GM19035 (cell line): ENCODE measurements around the gene CYTIP.
"Not testable (repeated sequence)": the region's sequence is repeated elsewhere in the genome, so short reads cannot be mapped to it uniquely, and the experiment has no call there.

ENCODE experiments used
- ATAC-seq: cut with Tn5 transposase; IDR thresholded peaks from one replicate; pipeline ENCODE4 v1.9.1; 2021; ENCODE audit not compliant: unreplicated experiment

CYTIP gene

DNA sequence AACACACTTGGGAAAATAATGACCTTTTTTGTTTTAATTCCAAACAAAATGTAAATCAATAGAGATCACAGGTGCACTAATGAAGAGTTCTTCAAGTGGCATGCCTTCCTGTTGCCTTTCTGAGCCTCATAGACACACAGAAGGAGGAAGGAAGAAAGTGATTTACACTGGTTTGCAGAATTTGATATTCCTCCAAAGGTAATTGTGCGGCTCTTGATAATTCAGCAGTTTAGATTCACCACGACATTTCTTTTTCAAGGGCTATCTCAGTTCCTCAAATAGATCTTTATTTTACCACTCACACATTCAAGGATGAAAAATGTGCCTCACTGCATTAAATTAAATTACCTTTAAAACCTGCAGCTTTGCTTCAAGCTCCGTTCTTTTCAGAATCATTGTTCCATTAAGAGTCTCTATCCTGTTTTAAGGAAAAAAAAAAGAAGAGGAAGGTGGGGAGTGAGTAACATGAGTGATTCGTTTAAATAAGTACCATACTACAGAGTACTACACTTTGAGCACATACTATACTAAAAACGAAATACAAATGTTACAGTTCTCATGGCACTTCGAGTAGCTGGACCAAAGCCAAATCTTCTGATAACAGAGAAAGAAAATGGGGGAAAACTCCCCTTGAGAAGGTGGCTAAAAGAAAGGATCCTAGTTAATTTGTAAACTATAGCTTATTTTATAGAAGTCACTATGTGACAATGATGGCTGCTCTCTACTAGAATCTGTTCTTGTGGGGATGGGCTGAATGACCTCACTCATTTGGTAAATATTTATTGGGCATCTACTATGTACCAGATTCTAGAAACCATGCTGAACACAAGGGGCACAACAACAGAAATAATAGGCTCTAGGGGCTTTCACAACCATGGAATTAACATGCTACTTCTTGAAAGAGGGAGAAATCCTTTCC lies 16.6 kb downstream of the CYTIP start:
- ATAC-seq: no peak

DNA sequence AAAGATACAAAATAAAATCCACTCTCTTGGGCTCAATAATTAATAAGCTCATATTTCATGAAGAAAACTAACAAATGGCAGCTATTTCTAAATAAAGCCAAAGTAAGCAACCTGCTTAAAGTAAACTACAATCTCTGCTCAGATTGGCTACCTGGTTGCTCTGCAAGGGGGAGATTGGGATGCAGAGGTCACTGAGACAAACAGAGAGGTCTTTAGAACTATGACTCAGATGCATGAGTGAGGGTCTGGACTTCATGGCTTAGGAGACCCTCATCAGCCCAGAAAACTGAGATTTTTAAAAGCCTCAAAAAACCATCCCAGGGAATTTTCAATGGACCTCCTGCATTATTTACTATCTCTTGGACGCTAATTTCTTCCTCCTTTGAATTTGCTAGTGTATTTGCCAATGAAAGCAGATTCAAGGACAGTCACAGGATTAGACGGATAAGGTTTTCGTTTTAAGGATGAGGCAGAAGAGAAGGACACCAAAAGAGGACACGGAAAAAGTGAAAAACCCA lies 17.4 kb downstream of the CYTIP start:
- ATAC-seq: no peak

DNA sequence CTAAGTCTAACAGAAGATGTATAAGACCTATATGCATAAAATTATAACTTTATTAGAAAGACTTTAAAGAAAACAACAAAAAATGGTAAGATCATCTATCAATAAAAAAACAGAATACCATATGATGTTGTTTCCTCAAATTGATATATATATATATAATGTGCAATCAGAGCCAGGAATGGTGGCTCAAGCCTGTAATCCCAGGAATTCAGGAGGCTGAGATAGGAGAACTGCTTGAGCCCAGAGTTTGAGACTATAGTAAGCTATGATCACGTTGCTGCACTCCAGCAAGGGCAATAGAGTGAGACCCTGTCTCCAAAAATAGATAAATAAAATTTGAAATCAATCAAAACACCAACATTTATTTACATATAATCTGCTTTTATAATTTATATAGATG lies 19.5 kb downstream of the CYTIP start:
- no peak for ATAC-seq

DNA sequence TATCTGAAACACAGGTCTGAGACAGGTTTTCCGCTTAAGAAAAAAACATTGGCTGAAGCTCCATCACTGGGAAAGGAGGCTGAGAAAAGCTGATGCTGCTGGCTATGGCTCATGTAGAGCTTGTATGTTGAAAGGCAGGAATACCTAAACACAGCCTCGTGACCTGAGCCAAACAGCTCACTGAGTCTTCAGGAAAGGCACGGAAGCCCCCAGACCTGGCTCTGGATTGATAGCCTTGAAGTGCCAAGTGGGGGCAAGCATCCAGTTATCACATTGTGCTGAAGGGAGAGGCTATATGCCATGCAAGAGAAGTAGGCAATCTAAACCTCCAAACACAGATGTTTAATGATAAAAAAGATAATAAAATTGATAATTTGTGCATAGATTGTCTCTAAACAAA lies 21.9 kb downstream of the CYTIP start:
- no peak for ATAC-seq

DNA sequence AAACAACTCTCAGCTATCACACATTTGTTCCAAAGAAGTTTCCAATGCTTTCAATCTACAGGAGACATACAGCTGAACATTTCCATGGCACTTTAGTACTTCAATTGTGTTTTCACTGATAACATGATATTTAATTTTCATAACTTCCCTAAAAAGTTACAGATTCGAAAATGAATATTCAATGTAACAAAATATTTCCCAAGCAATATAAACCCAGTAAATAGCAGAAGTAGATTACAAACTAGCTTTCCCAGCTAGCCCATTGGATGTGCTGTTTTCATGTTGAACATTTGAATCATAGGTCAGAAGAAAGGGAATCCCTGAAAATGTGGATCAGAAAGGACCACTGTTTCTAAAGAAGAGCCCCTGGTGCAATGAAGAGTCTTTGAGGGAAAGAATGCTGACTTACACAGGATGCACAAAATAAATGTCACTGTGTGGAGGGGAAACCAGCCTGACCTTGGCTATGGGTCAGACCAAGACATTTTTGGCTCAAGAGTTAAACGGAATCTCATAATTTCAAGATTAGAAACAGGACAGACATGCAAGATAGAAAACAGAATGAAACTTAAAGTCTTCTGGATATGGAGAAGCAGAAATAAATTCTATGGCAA lies 22.5 kb downstream of the CYTIP start:
- no peak for ATAC-seq

DNA sequence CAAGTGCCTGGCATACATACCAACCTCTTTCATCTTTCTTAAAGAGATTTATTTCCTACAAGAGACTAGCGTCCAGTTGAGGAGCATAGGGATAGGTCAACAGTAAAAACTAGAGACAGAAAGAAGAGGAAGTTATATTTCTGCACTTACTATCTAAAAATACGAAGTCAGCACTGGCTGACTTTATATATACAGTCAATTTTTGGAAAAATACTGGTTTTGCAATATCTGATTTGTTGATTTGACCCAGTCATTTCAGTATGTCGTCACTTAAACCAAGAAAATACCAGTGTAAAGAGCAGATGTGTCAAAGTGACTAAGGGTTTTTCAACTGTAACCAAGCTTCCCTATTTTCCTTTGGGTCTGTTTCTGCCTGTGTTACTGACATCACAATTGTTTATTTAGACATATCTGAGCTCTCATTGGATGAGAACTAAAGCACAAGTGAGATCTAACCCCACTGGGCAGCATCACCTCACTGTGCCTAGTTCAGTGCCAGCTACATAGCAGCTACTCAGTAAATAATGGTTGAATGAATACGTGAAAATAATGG lies 23.0 kb downstream of the CYTIP start:
- peak; percentile 56 for ATAC-seq

DNA sequence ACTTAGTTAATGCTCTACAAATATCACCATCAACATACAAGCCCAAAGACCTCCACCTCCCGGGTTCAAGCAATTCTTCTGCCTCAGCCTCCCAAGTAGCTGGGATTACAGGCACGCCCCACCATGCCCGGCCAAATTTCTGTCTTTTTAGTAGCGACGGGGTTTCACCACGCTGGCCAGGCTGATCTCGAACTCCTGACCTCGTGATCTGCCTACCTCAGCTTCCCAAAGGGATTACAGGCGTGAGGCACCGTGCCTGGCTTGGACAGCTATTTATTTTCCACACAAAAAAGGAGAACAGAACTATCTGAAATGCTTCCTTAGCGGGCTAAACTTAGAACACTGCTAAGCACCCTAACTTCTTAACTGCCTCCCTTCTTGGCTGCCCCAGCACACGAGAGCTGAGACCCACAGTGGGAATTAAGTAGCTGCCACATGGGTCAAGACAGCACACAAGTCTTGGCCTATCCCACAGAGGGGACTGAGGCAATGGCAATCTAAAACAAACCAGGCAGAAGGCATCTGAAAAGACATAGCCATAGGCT lies 24.8 kb downstream of the CYTIP start:
- ATAC-seq: no peak

DNA sequence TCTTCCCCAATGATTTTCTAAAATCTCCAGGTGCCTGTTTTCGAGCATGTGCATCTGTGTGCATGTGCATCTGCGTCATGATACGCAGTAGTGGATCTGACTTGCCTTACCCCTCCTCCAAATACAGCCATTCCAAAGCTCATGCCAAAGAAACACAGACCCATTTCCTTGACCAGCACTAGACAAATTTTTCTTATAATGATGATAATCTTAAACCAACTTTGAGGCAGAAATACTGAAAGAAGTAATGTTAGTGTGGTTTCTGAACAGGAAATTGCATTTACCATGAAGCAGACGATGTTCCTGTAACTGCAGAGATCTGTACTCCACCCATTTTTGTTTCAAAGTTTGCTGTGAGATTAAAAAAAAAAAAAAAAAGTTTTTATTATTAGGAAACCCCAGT lies 25.6 kb downstream of the CYTIP start:
- ATAC-seq: no peak

DNA sequence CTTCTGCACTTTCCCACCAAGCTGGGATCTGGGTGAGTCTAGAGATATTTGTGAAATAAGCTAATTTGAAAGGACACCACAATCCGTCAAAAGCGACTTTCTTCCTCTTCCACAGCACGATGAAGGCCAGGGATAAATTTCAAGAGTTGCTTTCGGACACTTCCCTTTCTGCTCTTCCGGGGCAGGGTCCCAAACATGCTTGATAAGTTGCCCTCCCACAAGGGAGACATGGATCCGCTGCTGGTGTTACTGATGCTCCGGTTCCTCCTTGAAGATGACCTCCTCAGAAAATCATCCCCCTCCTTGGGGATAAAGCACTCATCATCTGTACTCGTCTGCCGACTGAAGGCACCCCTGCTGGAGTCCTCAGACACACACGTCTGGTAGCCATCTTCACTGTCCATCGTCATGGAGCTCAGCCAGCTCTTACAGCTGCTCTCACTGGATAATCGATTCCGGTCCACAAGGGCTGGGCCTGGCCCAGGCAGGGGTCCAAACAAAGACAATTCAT lies 28.2 kb downstream of the CYTIP start:
- no peak for ATAC-seq

DNA sequence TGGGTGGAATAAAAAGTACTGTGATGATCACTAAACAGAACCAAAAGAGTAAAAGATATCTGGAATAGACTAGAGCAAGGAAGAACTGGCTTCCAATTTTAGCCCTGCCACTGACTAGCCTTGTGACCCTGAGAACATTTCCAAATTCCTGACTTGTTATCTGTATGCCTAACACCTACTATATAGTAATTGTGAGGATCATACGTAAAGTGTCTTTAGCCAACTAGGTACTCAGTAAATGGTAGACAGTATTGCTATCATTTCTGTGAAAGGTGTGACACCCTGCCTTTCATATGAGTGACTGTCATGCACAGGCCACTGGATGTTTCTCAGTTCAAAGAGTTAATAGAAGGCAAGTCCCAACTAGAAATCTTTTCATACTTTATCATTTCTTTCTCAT lies 29.8 kb downstream of the CYTIP start:
- ATAC-seq: peak; percentile 15

DNA sequence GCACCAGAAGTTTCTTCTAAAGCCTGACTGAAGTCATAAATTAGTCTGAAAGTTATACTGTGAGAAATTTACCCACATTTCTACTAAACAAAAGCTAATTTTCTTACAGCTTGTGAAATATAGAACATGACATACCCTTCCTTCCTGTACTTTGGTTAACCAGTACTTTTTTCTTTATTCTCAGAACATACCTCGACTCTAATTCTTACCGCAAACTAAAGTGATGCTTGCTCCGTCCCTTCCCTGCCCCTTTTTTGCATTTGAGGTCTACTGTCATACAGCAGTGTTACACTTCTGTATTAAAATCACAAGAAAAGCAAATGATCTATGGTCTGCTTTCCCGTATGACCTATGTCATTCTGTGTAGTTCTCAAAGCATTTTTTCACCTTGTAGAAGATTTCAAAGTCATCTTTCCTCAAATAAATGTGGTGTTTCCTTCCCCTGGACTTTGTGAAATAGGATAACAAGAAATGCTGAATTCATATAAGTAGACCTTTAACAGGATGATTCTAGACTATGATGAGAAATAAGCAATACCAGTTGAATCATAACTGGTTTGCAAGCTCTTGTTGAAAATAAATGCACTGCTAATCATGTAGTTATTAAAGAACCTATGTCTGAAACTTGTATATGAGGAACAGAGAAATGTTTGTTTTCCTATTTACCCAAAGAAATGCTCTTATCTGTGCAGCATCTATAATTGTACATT lies 30.4 kb downstream of the CYTIP start:
- peak; percentile 84 for ATAC-seq

DNA sequence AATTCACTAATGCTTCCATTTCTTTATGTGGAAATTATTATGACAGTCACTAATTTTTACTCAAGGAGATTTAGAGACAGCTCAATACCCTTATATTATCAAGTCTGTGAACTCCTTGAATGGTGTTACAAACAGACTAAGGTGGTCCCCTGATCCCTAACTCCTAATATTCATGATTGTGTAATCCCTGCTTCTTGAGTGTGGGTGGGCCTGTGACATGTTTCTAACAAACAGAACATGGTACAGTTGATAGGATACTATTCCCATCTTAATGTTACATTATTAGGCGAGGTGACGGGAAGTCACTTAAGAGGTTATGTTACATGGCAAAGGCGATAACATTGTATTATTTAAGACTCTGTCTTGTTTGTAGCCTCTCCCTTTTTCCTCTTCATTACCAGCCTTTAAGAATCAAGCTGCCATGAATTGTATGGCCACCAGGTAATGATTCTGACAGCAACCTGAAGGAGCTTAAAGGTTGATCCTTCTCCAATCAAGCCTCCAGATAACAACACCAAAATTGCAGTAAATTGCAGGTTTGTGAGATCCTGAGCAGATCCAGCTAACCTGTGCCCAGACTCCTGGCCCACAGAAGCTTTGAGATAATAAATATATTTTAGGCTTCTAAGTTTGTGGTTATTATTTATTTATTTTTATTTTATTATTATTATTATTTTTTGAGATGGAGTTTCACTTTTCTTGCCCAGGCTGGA lies 32.1 kb downstream of the CYTIP start:
- no peak for ATAC-seq

DNA sequence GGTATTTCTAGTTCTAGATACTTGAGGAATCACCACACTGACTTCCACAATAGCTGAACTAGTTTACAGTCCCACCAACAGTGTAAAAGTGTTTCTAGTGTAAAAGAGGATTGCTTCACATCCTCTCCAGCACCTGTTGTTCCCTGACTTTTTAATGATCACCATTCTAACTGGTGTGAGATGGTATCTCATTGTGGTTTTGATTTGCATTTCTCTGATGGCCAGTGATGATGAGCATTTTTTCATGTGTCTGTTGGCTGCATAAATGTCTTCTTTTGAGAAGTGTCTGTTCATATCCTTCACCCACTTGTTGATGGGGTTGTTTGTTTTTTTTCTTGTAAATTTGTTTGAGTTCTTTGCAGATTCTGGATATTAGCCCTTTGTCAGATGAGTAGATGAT lies 38.5 kb downstream of the CYTIP start:
- not testable (repeated sequence) for ATAC-seq

DNA sequence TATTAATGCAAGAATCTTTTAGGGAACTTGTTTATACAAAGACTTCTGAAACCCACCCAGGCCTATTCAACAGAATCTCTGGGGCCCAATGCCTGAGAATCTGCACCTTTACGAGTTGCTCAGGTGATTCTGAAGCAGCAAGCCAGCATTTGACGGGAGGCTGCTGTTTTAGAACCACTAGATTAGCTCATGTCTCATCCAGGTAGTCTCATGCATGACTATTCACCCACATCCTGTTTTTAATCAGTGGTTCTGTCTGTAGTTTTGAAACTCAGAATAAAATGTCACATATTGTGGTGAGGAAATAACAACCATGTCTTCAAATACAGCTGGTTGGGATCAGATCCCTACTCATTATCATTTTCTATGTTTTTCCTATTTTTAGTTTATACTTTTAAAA lies 39.5 kb downstream of the CYTIP start:
- ATAC-seq: peak; percentile 96

DNA sequence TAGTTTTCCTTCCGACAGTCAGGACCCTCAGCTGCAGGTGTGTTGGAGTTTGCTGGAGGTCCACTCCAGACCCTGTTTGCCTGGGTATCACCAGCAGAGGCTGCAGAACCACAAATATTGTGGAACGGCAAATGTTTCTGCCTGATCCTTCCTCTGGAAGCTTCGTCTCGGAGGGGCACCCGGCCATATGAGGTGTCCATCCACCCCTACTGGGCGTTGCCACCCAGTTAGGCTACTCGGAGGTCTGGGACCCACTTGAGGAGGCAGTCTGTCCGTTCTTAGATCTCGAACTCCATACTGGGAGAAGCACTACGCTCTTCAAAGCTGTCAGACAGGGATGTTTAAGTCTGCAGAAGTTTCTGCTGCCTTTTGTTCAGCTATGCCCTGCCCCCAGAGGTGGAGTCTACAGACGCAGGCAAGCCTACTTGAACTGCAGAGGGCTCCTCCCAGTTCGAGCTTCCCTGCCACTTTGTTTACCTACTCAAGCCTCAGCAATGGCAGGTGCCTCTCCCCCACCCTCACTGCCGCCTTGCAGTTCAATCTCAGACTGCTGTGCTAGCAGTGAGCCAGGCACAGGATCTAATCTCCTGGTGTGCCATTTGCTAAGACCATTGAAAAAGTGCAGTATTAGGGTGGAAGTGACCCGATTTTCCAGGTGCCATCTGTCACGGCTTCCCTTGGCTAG lies 40.9 kb downstream of the CYTIP start:
- ATAC-seq: not testable (repeated sequence)

DNA sequence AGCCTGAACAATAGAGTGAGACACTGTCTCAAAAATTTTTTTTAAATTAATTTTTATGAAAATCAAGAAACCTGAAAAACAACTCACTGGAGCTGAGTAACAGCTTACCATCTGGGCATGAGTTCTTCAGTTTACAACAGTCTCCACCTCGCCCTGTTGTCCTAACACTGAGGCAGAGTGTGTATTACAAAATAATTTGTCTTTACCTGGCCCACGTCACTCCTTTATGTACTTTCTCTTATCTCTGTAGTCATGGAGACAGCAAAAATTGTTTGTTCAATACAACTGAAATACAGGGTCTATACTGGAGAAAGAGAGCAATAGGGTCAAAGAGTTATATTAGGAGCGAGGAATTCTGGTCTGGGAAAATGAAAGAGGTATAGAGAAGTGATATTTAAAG lies 48.1 kb downstream of the CYTIP start:
- no peak for ATAC-seq

DNA sequence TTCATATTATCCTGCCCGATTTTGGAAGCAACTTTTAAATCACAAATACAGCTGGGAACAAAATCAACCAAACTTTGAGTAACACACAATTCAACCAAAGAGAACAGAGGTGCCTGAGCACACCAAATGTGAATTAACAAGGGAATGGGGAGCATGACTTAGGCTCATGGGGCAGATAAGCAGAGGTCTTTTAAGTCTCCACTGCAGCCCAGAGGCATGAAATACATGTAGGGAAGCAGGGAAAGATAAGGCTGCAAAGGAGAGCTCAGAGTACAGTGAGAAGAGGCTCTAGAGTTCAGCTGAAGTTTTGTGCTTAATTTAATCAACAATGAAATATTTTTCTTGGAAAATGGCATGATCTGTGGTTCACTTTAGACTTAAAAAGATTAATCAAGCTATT lies 49.0 kb downstream of the CYTIP start:
- no peak for ATAC-seq

DNA sequence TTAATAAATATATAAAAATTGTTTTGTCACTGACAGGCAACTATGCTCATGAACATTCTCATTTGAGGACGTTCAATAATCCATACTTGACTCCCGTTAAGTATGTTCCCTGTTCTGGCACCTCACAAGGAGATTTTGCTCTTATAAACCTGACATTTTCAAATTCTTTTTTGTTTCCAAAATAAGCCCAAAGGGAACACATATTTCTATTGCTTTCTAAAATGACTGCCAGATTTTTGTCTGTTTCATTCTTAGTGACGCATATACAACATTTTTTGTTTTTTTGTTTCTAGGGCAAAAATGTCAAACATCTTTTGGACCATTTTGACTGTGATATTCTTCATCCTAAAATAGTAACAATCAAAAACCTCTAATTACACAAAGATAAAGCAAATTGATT lies 50.5 kb downstream of the CYTIP start:
- ATAC-seq: no peak

DNA sequence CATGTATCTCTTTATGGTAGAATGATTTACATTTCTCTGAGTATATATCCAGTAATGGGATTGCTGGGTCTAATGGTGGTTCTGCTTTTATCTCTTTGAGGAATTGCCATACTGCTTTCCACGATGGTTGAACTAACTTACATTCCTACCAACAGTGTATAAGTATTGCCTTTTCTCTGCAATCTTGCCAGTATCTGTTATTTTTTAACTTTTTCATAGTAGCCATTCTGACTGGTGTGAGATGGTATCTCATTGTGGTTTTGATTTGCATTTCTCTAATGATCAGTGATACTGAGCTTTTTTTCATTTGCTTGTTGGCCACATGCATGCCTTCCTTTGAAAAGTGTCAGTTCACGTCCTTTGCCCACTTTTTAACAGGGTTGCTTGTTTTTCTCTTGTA lies 55.1 kb downstream of the CYTIP start:
- no peak for ATAC-seq

DNA sequence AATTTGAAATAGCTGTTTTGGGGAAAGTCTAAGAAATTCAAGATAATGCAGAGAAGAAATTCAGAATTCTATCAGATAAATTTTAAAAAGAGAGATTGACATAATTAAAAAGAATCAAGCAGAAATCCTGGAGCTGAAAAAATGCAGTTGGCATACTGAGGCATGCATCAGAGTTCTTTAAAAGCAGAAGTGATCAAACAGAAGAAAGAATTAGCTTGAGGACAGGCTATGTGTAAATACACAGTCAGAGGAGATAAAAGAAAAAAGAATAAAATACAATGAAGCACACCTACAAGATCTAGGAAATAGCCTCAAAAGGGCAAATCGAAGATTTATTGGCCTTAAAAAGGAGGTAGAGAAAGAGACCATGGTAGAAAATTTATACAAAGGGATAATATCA lies 57.1 kb downstream of the CYTIP start:
- ATAC-seq: no peak
